GM18505 (cell line): Measurements from ENCODE around the gene TPM4.
"Not testable (repeated sequence)": the region's sequence is repeated elsewhere in the genome, so short reads cannot be mapped to it uniquely, and the experiment has no call there.

Experiments used
- ATAC-seq: cut with Tn5 transposase; IDR thresholded peaks from one replicate; pipeline ENCODE4 v1.9.1; 2021; ENCODE audit not compliant: unreplicated experiment
- POLR2A ChIP-seq: IDR thresholded peaks from 4 replicates; pipeline ENCODE4 v1.6.1; 2011; ENCODE audit warnings: borderline replicate concordance; ENCODE audit not compliant: insufficient read depth, insufficient read length; ENCODE audit errors: extremely low read depth

Gene TPM4

DNA sequence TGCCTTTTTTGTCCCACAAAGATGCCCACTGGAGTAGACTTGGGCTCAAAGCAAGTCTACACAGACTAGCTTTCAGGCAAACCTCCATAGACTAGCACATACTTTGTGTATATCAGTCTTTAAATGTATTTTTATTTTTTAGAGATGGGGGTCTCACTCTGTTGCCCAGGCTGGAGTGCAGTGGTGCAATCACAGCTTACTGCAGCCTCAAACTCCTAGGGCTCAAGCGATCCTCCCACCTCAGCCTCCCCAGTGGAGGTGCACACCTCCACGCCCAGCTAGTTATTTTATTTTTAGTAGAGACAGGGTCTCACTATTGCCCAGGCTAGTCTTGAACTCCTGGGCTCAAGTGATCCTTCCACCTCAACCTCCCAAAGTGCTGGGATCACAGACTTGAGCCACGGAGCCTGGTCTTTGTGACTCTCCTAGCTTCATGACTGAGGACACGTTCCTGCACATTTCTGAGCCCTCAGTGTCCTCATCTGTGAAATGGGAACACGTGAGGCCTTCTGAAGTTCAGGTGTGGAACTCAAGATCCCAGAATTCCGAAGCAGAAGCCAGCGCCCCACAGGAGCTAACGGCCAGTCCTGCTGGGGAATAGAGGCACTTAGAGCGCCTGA lies 5.1 kb upstream of the TPM4 start:
- TF ChIP-seq POLR2A, result no peak
- no peak for ATAC-seq

DNA sequence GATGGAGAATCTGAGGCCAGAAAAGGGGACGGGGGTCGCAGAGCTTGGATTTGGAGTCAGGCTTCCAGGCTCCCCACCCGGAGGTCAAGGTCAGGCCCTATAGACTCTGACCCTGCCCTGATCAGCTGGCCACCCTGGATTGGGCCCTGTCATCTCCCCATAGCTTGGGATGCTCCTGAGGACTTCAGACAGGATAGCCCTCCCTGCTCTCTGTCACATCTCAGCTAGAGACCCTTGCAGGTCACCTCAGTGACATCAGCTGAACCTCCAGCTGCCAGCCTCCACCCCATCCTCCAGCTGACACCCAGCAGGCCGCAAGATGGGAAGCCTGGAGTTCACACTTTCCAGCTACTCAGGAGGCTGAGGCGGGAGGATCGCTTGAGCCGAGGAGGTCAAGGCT lies 2.8 kb upstream of the TPM4 start:
- TF ChIP-seq POLR2A, result no peak
- ATAC-seq, result no peak

DNA sequence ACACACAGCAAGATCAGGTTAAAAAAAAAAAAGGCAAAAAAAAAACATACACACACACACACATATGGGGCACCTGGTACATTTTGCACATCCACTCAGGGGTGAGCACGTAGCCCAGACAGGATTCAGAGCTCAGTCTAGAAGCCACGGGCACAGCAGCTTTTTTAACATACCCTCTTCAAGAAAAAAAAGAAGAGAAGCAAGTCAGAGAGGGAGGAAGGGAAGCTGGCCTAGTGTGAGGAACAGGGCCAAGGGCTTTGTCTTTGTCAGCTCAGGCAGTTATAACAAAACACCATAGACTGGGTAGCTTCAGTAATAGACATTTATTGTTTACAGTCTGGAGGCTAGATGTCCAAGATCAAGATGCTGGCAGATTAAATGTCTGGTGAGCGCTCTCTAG lies 2.3 kb upstream of the TPM4 start:
- TF ChIP-seq POLR2A, result no peak
- no peak for ATAC-seq

- TF ChIP-seq POLR2A, result no peak
- ATAC-seq, result no peak
Observed at GRCh38 chr19:16074488-16075365, 1.6 kb upstream of the TPM4 start.

- no peak for ATAC-seq
- TF ChIP-seq POLR2A, result no peak
Observed at GRCh38 chr19:16075430-16076153, 703 bp upstream of the TPM4 start.

GRCh38 chr19:16076958-16077611 lies 790 bp downstream of the TPM4 start:
- TF ChIP-seq POLR2A, result peak; percentile 16
- ATAC-seq, result no peak

DNA sequence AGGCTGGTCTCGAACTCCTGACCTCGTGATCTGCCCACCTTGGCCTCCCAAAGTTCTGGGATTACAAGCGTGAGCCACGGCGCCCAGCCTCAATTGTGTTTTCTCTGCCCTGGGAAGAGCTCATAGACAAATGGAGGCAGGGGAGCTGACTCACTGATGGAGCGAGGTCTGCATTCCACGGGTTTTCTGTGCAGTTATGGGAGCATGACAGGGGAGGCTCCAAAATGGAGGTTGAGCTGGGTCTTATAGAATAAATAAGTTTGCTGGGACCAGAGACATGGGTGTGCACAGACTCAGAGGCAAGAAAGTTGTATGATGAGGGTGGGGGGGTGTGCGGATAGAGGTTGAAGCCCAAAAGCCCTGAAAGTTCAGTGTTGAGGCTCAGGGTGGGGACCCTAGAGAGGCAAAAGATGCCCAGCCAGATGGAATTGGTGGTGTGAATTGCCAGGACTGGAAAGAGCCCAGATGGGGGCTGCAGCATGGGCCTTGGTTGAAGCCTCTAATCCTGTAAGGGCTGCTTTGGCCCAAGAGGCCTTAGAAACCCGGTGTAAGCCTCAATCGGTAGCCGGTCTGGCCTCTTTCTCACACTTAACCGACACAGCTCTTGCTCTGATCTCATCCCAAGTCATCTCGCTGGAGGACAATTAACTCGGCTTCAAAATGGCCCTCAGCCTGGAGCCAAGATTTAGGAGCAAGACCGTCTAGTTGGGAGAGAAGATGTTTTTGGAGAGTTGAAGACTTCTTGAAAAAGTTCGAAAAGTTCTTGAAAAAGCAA lies 1.9 kb downstream of the TPM4 start:
- TF ChIP-seq POLR2A, result no peak
- no peak for ATAC-seq

- no peak for ATAC-seq
Observed at GRCh38 chr19:16078759-16079707, 2.7 kb downstream of the TPM4 start.

GRCh38 chr19:16084067-16084685 lies 7.9 kb downstream of the TPM4 start:
- no peak for ATAC-seq
- TF ChIP-seq POLR2A, result no peak

More at GRCh38 chr19:16078759-16079707, 2.7 kb downstream of the TPM4 start:
- peak; percentile 58 for TF ChIP-seq POLR2A

DNA sequence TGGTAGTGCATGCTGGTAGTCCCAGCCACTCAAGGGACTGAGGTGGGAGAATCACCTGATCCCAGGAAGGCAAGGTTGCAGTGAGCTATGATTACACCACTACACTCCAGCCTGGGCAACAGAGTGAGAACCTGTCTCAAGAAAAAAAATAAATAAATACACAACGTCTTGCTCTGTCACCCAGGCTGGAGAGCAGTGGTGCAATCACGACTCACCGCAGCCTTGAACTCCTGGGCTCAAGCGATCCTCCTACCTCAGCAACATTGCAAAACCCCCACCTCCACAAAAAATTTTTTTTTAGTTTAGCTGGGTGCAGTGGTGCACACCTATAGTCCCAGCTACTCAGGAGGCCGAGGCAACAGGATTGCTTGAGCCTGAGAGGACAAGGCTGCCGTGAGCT lies 8.8 kb downstream of the TPM4 start:
- no peak for ATAC-seq
- TF ChIP-seq POLR2A, result no peak

- not testable (repeated sequence) for ATAC-seq
Observed at GRCh38 chr19:16087404-16087803, 11.1 kb downstream of the TPM4 start.
